HEK293 (cell line): Measurements from ENCODE around the gene MEG3.

ENCODE experiments used
- CTCF ChIA-PET: fragments of 350-600 bp; formaldehyde crosslinking; extraction: SDS; loops from one replicate; lab custom pipeline; 2021; ENCODE audit warnings: antibody characterized with exemption; lab: Yijun Ruan, JAX
- POLR2A ChIA-PET: fragments of 300-600 bp; formaldehyde crosslinking; extraction: SDS; loops from one replicate; lab custom pipeline; 2020; ENCODE audit warnings: antibody characterized with exemption, inconsistent platforms; lab: Yijun Ruan, JAX
- H3K27ac ChIP-seq: fragments of 200-500 bp; sonication (Bioruptor generic); 2 replicates; pipeline ENCODE4 v1.5.1; 2014; ENCODE audit warnings: low read depth, low read length, control low read depth, inconsistent platforms; ENCODE audit errors: extremely low read depth
- H3K36me3 ChIP-seq, 2 experiments: fragments of 200-500 bp in 1 of 2; sonication (Bioruptor generic) in 1 of 2; 1 replicate in 1 of 2; 2 replicates in 1 of 2; pipeline ENCODE4 v1.5.1; 2014 to 2017; ENCODE audit warnings: inconsistent platforms in 2 of 2, low read length in 2 of 2; ENCODE audit not compliant: control insufficient read depth in 2 of 2, insufficient read depth in 1 of 2
- H3K4me1 ChIP-seq: fragments of 200-500 bp; sonication (Bioruptor generic); 2 replicates; pipeline ENCODE4 v1.5.1; 2014; ENCODE audit warnings: mild to moderate bottlenecking, low read length, inconsistent platforms; ENCODE audit not compliant: control insufficient read depth, insufficient read depth
- H3K4me3 ChIP-seq: 2 replicates; pipeline ENCODE4 v1.5.1; 2011; ENCODE audit warnings: low read depth, mild to moderate bottlenecking, control low read depth, low read length, moderate library complexity
- H3K9me3 ChIP-seq: fragments of 200-500 bp; sonication (Bioruptor generic); 2 replicates; pipeline ENCODE4 v1.5.1; 2014; ENCODE audit warnings: low read depth, low read length, inconsistent platforms; ENCODE audit not compliant: control insufficient read depth, insufficient read depth
- GLIS1 ChIP-seq: fragments of 450-650 bp; formaldehyde crosslinking; IDR thresholded peaks from 2 replicates; pipeline ENCODE4 v1.5.1; 2016; ENCODE audit warnings: missing biosample characterization, missing genetic modification characterization
- MYNN ChIP-seq: fragments of 450-650 bp; formaldehyde crosslinking; IDR thresholded peaks from 2 replicates; pipeline ENCODE4 v1.5.1; 2016; ENCODE audit warnings: missing biosample characterization, missing genetic modification characterization, borderline replicate concordance
- YY2 ChIP-seq: fragments of 450-650 bp; formaldehyde crosslinking; IDR thresholded peaks from 2 replicates; pipeline ENCODE4 v1.5.1; 2016; ENCODE audit warnings: missing biosample characterization, missing genetic modification characterization
- ZBTB48 ChIP-seq: fragments of 450-650 bp; formaldehyde crosslinking; IDR thresholded peaks from 2 replicates; pipeline ENCODE4 v1.5.1; 2016; ENCODE audit warnings: missing biosample characterization, missing genetic modification characterization
- ZNF114 ChIP-seq: fragments of 450-650 bp; formaldehyde crosslinking; IDR thresholded peaks from 2 replicates; pipeline ENCODE4 v1.5.0; 2017; ENCODE audit warnings: missing biosample characterization, missing genetic modification characterization
- ZNF140 ChIP-seq: fragments of 450-650 bp; formaldehyde crosslinking; IDR thresholded peaks from 2 replicates; pipeline ENCODE4 v1.5.1; 2016; ENCODE audit warnings: missing biosample characterization, missing genetic modification characterization
- ZNF146 ChIP-seq: fragments of 450-650 bp; formaldehyde crosslinking; IDR thresholded peaks from 2 replicates; pipeline ENCODE4 v1.5.1; 2016; ENCODE audit warnings: missing biosample characterization, missing genetic modification characterization
- ZNF157 ChIP-seq: fragments of 450-650 bp; formaldehyde crosslinking; IDR thresholded peaks from 2 replicates; pipeline ENCODE4 v1.5.1; 2016; ENCODE audit warnings: missing biosample characterization, missing genetic modification characterization
- ZNF211 ChIP-seq: fragments of 450-650 bp; formaldehyde crosslinking; IDR thresholded peaks from 2 replicates; pipeline ENCODE4 v1.5.1; 2016; ENCODE audit warnings: low read depth, missing biosample characterization, missing genetic modification characterization
- ZNF239 ChIP-seq: fragments of 450-650 bp; formaldehyde crosslinking; IDR thresholded peaks from 2 replicates; pipeline ENCODE4 v1.5.1; 2016; ENCODE audit warnings: missing biosample characterization, missing genetic modification characterization
- ZNF274 ChIP-seq, 2 experiments: fragments of 200-500 bp in 1 of 2; fragments of 450-650 bp in 1 of 2; sonication (Bioruptor generic) in 1 of 2; formaldehyde crosslinking in 1 of 2; IDR thresholded peaks; 2 replicates each; pipeline versions ENCODE4 v1.5.1 to v1.6.1; 2014 to 2016; ENCODE audit warnings: borderline replicate concordance in 1 of 2, inconsistent platforms in 1 of 2, low read length in 1 of 2, missing biosample characterization in 1 of 2, missing genetic modification characterization in 1 of 2
- ZNF292 ChIP-seq: fragments of 450-650 bp; formaldehyde crosslinking; IDR thresholded peaks from 2 replicates; pipeline ENCODE4 v1.5.1; 2016; ENCODE audit warnings: low read depth, missing biosample characterization, missing genetic modification characterization, borderline replicate concordance
- ZNF324 ChIP-seq: fragments of 450-650 bp; formaldehyde crosslinking; IDR thresholded peaks from 2 replicates; pipeline ENCODE4 v1.5.1; 2016; ENCODE audit warnings: missing biosample characterization, missing genetic modification characterization
- ZNF391 ChIP-seq: fragments of 450-650 bp; formaldehyde crosslinking; IDR thresholded peaks from 2 replicates; pipeline ENCODE4 v1.5.1; 2016; ENCODE audit warnings: low read depth, missing biosample characterization, missing genetic modification characterization, borderline replicate concordance
- ZNF473 ChIP-seq: fragments of 450-650 bp; formaldehyde crosslinking; IDR thresholded peaks from 2 replicates; pipeline ENCODE4 v1.5.1; 2017; ENCODE audit warnings: missing biosample characterization, missing genetic modification characterization
- ZNF549 ChIP-seq: fragments of 450-650 bp; IDR thresholded peaks from 2 replicates; pipeline ENCODE4 v1.5.1; 2018; ENCODE audit warnings: missing biosample characterization, missing genetic modification characterization, mild to moderate bottlenecking, inconsistent platforms, moderate library complexity
- ZNF610 ChIP-seq: fragments of 450-650 bp; formaldehyde crosslinking; IDR thresholded peaks from 2 replicates; pipeline ENCODE4 v1.5.1; 2016; ENCODE audit warnings: missing biosample characterization, missing genetic modification characterization, borderline replicate concordance
- ZNF621 ChIP-seq: fragments of 450-650 bp; formaldehyde crosslinking; IDR thresholded peaks from 2 replicates; pipeline ENCODE4 v1.5.1; 2017; ENCODE audit warnings: missing biosample characterization, missing genetic modification characterization
- ZNF626 ChIP-seq: fragments of 450-650 bp; sonication (Bioruptor Pico); formaldehyde crosslinking; IDR thresholded peaks from 2 replicates; pipeline ENCODE4 v1.5.1; 2018; ENCODE audit warnings: missing biosample characterization, missing genetic modification characterization, inconsistent platforms
- ZNF658 ChIP-seq: fragments of 450-650 bp; formaldehyde crosslinking; IDR thresholded peaks from 2 replicates; pipeline ENCODE4; 2016; ENCODE audit warnings: missing biosample characterization, missing genetic modification characterization
- ZNF747 ChIP-seq: fragments of 450-650 bp; formaldehyde crosslinking; IDR thresholded peaks from 2 replicates; pipeline ENCODE4 v1.5.1; 2016; ENCODE audit warnings: missing biosample characterization, missing genetic modification characterization
- ZNF768 ChIP-seq: fragments of 450-650 bp; formaldehyde crosslinking; IDR thresholded peaks from 2 replicates; pipeline ENCODE4 v1.5.1; 2018; ENCODE audit warnings: missing biosample characterization, mild to moderate bottlenecking, missing genetic modification characterization
- ZNF776 ChIP-seq: fragments of 450-650 bp; formaldehyde crosslinking; IDR thresholded peaks from 2 replicates; pipeline ENCODE4 v1.5.0; 2017; ENCODE audit warnings: missing biosample characterization, missing genetic modification characterization, borderline replicate concordance
- ZSCAN23 ChIP-seq: fragments of 450-650 bp; formaldehyde crosslinking; IDR thresholded peaks from 2 replicates; pipeline ENCODE4 v1.5.1; 2016; ENCODE audit warnings: missing biosample characterization, missing genetic modification characterization
- TF ChIP-seq, protein P1 (sequence below): fragments of 450-650 bp; formaldehyde crosslinking; IDR thresholded peaks from 2 replicates; pipeline ENCODE4 v1.5.1; 2016; ENCODE audit warnings: missing biosample characterization, missing genetic modification characterization
- TF ChIP-seq, protein P2 (sequence below): fragments of 450-650 bp; formaldehyde crosslinking; IDR thresholded peaks from 2 replicates; pipeline ENCODE4 v1.5.1; 2016; ENCODE audit warnings: missing biosample characterization, missing genetic modification characterization, borderline replicate concordance
- TF ChIP-seq, protein P3 (sequence below): fragments of 450-650 bp; formaldehyde crosslinking; IDR thresholded peaks from 2 replicates; pipeline ENCODE4 v1.5.1; 2016; ENCODE audit warnings: missing biosample characterization, missing genetic modification characterization
- TF ChIP-seq, protein P4 (sequence below): fragments of 450-650 bp; formaldehyde crosslinking; IDR thresholded peaks from 2 replicates; pipeline ENCODE4 v1.5.1; 2017; ENCODE audit warnings: missing biosample characterization, missing genetic modification characterization

MEG3 gene

DNA sequence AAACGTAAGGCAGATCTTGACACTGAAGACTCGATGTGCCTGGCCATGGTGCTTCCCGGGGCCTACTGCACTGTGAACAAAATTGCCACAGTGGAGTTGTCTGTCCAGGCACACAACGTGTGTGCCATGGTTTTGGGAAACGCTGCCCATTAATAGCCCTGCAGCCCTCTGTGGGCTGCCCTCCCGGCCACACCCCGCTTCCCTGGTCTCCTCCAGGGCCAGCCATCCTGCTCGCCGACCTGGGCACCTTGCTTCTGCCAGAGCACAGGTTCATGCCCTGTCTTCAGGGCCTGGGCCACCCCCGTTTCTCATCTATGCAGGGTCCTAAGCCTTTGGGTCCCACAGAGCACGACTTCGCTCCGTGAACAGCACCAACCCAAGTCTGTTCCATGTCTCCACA is 18.9 kb downstream of the MEG3 start:
- Histone ChIP-seq H3K36me3 (no peaks in the 10 kb centered on the region), H3K4me3 (no peak overlapping the region), H3K9me3 (no peaks in the 10 kb centered on the region), H3K4me1 (no peaks in the 10 kb centered on the region), H3K27ac (no peak overlapping the region)
- ChIA-PET POLR2A (no interaction called here), CTCF (interaction anchor here (0.6 kb wide), 2 partner anchors 196 to 1009 kb away, joined by 3 to 4 read pairs; no protein-coding TSS in a partner anchor)
- no peak for TF ChIP-seq ZNF140 (tag by site-specific recombination)
- TF ChIP-seq ZNF114 (tag by site-specific recombination): no peak
- no peak for TF ChIP-seq ZNF211 (tag by site-specific recombination)
- TF ChIP-seq, protein P1, sequence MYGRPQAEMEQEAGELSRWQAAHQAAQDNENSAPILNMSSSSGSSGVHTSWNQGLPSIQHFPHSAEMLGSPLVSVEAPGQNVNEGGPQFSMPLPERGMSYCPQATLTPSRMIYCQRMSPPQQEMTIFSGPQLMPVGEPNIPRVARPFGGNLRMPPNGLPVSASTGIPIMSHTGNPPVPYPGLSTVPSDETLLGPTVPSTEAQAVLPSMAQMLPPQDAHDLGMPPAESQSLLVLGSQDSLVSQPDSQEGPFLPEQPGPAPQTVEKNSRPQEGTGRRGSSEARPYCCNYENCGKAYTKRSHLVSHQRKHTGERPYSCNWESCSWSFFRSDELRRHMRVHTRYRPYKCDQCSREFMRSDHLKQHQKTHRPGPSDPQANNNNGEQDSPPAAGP (tag by site-specific recombination): no peak
- no peak for TF ChIP-seq ZNF292 (tag by site-specific recombination)
- TF ChIP-seq GLIS1 (tag by site-specific recombination): no peak
- no peak for TF ChIP-seq ZNF658 (tag by site-specific recombination)
- TF ChIP-seq ZNF776 (tag by site-specific recombination): no peak
- TF ChIP-seq ZNF239 (tag by site-specific recombination): no peak
- no peak for TF ChIP-seq ZBTB48 (tag by site-specific recombination)
- TF ChIP-seq, protein P2, sequence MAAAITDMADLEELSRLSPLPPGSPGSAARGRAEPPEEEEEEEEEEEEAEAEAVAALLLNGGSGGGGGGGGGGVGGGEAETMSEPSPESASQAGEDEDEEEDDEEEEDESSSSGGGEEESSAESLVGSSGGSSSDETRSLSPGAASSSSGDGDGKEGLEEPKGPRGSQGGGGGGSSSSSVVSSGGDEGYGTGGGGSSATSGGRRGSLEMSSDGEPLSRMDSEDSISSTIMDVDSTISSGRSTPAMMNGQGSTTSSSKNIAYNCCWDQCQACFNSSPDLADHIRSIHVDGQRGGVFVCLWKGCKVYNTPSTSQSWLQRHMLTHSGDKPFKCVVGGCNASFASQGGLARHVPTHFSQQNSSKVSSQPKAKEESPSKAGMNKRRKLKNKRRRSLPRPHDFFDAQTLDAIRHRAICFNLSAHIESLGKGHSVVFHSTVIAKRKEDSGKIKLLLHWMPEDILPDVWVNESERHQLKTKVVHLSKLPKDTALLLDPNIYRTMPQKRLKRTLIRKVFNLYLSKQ (tag by site-specific recombination): no peak
- TF ChIP-seq MYNN (tag by site-specific recombination): no peak
- TF ChIP-seq ZNF549 (tag by site-specific recombination): no peak
- no peak for TF ChIP-seq ZNF274 (IDR thresholded peaks at IDR 0.05; ENCODE audit: low read length)
- no peak for TF ChIP-seq ZNF274 (tag by site-specific recombination; IDR thresholded peaks at IDR 0.05; ENCODE audit: borderline replicate concordance)
- TF ChIP-seq, protein P3, sequence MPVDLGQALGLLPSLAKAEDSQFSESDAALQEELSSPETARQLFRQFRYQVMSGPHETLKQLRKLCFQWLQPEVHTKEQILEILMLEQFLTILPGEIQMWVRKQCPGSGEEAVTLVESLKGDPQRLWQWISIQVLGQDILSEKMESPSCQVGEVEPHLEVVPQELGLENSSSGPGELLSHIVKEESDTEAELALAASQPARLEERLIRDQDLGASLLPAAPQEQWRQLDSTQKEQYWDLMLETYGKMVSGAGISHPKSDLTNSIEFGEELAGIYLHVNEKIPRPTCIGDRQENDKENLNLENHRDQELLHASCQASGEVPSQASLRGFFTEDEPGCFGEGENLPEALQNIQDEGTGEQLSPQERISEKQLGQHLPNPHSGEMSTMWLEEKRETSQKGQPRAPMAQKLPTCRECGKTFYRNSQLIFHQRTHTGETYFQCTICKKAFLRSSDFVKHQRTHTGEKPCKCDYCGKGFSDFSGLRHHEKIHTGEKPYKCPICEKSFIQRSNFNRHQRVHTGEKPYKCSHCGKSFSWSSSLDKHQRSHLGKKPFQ: no peak
- no peak for TF ChIP-seq ZNF621

DNA sequence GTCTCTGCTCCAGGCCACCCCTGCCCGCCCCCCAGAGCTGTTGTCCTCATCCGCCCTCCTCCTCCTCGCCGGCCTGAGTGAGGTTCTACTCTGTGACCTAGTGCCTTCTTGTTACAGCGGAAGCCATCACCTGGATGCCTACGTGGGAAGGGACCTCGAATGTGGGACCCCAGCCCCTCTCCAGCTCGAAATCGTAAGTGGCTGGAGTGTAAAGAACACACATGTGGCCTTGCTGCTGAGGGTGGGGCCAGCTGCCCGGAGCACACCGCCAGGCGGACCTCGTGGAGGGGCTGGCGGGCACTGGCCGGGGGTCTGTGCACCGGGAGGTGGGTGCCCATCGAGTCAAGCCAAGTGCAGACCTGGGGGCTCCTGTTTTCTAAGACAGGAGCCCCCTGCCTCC is 19.4 kb downstream of the MEG3 start:
- no peaks in the 10 kb centered on the region for H3K4me1 ChIP-seq
- ChIA-PET CTCF (no interaction called here), POLR2A (no interaction called here)
- TF ChIP-seq ZNF549 (tag by site-specific recombination): no peak
- TF ChIP-seq ZNF626 (tag by site-specific recombination): no peak
- TF ChIP-seq YY2: no peak
- no peak for TF ChIP-seq ZNF610 (tag by site-specific recombination)
- TF ChIP-seq ZNF768 (tag by site-specific recombination): no peak
- no peak for TF ChIP-seq ZNF324 (tag by site-specific recombination)
- TF ChIP-seq, protein P4, sequence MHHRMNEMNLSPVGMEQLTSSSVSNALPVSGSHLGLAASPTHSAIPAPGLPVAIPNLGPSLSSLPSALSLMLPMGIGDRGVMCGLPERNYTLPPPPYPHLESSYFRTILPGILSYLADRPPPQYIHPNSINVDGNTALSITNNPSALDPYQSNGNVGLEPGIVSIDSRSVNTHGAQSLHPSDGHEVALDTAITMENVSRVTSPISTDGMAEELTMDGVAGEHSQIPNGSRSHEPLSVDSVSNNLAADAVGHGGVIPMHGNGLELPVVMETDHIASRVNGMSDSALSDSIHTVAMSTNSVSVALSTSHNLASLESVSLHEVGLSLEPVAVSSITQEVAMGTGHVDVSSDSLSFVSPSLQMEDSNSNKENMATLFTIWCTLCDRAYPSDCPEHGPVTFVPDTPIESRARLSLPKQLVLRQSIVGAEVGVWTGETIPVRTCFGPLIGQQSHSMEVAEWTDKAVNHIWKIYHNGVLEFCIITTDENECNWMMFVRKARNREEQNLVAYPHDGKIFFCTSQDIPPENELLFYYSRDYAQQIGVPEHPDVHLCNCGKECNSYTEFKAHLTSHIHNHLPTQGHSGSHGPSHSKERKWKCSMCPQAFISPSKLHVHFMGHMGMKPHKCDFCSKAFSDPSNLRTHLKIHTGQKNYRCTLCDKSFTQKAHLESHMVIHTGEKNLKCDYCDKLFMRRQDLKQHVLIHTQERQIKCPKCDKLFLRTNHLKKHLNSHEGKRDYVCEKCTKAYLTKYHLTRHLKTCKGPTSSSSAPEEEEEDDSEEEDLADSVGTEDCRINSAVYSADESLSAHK (tag by site-specific recombination): no peak
- TF ChIP-seq ZSCAN23 (tag by site-specific recombination): no peak
- no peak for TF ChIP-seq ZNF473
- no peak for TF ChIP-seq ZNF747 (tag by site-specific recombination)
- no peak for TF ChIP-seq ZNF157 (tag by site-specific recombination)
- no peak for TF ChIP-seq ZNF146 (tag by site-specific recombination)
- no peak for TF ChIP-seq ZNF391 (tag by site-specific recombination)
- no peak for TF ChIP-seq ZNF140 (tag by site-specific recombination)

More for the DNA sequence above, 19.4 kb downstream of the MEG3 start:
- H3K4me3 ChIP-seq: no peak overlapping the region
- no peaks in the 10 kb centered on the region for H3K9me3 ChIP-seq
- no peak overlapping the region for H3K27ac ChIP-seq
- H3K36me3 ChIP-seq: no peaks in the 10 kb centered on the region
